Right renal pelvis (tissue), 4 donors: ENCODE results near the gene AEBP1. TPM values are rescaled to one million over a fixed set of nuclear protein-coding genes. Genes with fewer than 3 reads are reported as not detected.
A peak's percentile ranks its signal among the peaks of the same experiment; 100 is the strongest.

Experiments used
- DNase-seq, 4 donors: peaks; one replicate each; pipeline ENCODE4 v3.0.0-alpha.2; 2013; ENCODE audit warnings: low read depth in 4 of 4, low spot score in 3 of 4, missing footprints in 1 of 4
- polyA plus RNA-seq, 4 donors: library from polyadenylated mRNA; unstranded; fragments of 120-200 nt; gene quantifications; one replicate each; pipeline ENCODE4 v1.2.1, GENCODE V29; 2013; ENCODE audit not compliant: insufficient read length in 4 of 4

Gene AEBP1
- polyA plus RNA-seq, 4 donors: 55.4 to 75.0 (median 67.7) TPM

DNA sequence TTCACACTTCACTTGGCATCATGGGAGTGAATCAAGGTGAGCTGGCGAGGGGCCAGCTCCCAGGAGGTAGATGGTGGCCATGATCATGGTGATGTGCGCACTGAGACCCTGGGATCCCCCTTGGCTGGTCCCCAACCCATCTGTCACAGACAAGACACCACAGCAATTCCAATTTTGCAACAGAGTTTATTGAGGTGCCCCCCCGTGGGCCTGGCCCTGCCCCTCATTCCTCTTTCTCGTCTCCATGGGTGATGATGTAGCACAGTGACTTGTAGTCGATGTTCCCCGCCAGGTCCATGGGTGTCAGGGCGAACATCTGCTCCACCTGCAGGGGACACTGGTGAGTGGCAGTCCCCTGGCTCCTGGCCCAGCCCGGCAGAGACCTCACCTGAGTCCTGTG is 34.6 kb downstream of the AEBP1 start:
- DNase-seq: no peak

DNA sequence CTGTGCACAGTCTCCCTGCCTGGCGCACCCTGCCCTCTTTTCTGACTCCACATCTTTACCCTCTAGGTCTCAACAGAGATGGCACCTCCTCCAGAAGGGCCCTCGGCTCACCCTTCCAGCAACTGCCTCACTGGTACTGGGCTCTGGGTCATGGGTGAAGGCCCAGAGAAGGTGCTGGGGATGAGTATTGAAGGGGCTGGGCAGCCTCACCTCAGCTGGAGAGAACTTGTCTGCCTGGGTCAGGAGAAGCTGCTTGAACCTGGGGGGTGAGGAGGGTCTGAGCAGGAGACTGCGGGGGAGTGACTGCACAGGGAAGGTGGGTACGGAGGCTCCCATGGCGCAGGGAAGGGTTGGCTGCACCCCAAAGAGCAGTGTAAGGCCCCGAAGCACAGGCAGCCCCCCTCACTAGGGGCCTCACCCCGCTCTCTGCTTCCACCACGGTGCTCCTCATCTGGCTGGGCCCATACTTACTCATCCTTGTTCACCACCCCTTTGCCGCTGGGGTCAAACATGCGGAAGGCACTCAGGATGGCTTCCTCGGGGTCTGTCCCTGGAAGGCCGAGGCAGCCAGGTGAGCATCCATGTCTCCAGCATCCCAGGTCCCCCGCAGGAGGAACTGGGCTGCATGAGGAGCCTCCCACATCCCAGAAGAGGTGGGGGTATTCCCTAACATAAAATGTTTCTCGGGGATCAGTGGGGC is 35.3 kb downstream of the AEBP1 start:
- no peak for DNase-seq

DNA sequence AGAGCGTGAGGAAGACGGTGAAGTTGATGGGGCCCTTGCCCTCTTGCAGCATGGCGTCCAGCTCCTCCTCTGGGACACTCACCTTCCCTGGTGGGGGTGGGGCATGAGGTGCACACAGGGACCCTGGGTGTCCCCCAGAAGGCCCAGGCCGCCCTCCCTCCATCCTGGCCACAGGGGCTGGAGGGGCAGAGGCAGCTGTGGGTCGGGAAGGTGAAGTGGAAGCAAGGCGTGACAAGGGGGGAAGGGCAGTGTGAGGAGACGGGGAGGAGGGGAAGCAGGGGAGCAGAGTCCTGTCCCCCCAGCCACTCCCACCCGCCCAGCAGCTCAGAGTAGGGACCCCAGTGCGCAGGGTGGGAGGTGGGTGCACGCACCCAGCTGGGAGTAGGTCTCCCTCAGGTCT is 36.2 kb downstream of the AEBP1 start:
- no peak for DNase-seq

DNA sequence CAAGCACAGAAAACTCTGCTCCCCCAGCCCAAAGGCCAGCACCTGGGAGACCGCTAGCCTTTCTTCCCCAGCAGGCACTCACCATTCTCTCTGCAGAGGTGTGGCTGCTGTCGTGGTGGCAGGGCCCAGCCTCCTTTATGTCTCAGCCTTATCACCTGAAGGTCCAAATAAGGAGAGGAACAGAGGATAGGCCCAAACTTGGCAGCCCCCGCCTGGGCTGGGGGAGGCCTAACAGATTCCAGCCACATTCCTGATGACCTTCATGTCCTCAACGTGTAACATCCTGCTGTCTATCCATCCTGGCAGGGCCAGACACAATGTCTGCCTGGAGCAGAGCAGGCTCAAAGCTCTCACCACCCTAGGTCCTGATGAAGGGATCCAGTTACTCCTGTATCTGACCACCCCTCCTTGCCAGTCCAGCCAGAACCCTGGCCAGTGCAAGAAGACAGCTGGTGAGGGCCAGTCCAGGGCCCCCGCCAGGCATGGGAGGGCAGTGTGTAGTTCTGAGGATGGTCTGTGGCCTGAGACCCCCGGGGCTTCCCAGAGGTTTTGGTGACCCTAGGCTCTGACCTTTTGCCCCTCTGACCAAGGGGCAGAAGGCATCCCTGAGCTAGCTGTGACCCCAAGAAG is 37.2 kb downstream of the AEBP1 start, which contains the start of gene MYL7:
MYL7 (minus strand) TSS at position 112 of the 630 bp plus-strand sequence; CDS start at position 85, 27 bp downstream.
- DNase-seq: no peak

DNA sequence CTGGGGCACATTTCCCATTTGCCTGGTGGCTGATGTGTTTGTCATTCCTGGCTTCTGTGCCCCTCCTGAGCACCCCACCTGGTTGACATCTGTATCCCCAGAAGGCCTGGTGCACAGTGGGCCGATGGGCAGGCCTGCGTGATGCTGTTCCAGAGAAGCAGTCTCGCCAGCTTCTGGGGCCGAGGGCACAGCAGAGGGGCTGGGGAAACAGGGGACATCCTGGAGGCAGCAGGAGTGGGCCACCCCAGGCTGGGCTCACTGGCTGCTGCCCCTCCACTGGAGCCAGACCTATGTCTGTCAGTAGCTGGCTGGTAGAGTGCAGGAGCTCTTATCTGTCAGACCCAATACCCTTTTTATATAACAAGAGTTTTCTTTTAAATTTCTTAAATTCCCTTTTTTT is 37.9 kb downstream of the AEBP1 start:
- DNase-seq: no peak

DNA sequence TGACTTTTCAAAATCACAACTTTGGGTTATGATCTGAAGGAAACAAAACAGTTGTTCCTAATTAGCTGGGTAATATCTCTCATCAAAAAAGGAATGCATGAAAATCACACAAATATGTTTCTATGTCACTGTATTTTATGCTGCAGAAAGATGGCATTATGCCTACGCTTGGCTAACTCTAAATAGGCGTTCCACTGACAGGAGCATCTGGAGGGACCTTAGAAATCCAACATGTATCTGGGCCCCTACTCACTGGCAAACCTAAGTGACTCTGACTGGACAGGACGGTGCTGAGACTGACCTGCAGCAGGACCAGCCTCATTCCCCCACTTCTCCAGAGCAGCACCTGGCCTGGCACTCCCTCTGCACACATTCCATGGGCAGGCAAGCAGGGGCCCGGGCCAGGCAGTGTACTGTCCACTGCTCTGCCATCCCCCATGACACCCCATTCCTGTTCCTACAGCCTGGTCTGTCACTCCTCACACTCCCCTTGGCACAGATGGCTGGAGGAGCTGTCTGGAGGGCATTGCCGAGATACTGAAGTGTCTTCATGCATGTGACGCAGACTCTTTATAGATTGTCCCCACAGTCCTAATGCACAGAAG is 39.6 kb downstream of the AEBP1 start:
- DNase-seq: no peak

DNA sequence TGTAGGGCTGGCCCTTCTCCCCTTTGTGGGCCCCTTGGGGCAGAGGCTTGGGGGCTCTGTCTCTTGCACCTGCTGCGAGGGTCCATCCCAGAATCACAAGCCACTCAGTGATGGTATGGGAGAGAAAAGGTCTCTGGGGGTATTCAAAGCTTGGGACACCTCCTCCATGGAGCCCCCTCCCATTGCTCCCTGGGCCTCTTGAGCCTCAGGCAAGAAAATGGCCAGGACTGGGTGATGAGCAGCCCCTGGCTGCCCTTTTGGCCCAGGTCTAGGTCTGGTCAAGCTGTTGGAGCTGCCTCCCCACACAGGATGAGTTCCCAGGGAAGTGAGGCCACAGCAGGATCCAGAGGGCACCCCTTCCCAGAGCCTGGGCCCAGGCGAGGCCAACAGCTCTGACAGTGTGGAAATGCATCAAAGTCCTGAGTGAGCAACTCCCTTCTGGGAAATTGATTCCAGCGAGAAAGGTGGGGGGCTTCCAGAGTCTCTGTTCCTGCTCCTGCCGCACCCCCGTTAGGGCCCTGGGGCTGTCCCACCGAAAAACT is 40.4 kb downstream of the AEBP1 start:
- no peak for DNase-seq

DNA sequence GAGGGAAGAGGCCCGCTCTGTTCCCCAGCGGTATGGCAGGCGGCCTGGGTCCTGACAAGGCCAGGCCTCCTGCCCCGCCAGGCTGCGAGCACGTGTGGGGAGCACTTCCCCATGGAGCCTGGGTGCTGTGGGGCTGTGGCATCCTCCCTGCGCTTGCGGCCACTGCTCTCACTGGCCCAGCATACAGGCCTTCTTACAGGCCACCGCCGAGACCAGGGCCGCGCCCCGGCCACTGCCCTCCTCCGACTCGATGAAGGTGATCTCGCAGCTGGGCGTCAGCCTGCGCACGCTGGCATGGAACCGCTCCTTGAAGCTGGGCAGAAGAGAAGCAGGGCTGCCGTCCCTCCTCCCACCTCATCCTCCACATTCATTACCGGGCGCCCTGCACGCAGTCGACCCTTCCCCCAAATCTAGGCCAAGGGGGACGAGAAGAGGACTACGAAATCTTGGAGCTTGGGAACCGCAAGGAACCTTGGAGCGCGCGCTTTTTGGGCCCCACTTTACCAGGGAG is 40.9 kb downstream of the AEBP1 start:
- DNase-seq: no peak

DNA sequence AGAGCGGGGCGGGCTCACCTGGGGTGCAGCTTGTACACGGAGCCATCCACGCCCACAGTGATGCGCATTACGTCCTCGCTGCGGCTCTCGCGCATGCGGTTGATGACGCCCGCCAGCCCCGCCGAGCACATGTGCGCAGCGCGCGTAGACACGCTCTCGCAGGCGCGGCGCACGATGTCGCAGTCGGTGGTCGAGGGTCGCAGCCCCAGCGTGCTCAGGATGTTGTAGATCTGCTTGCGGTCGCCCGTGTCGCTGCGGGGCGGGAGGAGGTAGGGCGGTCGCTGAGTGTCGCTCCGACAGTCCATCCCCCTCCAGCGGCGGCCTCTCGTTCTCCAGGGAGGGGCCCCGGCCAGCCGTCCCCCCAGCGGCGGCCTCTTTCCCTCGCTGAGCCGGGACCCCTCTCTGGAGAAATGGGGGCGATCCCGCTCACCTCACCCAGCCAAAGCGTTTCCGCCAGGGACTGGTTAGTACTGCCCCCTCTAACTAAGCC is 41.4 kb downstream of the AEBP1 start:
- no peak for DNase-seq

DNA sequence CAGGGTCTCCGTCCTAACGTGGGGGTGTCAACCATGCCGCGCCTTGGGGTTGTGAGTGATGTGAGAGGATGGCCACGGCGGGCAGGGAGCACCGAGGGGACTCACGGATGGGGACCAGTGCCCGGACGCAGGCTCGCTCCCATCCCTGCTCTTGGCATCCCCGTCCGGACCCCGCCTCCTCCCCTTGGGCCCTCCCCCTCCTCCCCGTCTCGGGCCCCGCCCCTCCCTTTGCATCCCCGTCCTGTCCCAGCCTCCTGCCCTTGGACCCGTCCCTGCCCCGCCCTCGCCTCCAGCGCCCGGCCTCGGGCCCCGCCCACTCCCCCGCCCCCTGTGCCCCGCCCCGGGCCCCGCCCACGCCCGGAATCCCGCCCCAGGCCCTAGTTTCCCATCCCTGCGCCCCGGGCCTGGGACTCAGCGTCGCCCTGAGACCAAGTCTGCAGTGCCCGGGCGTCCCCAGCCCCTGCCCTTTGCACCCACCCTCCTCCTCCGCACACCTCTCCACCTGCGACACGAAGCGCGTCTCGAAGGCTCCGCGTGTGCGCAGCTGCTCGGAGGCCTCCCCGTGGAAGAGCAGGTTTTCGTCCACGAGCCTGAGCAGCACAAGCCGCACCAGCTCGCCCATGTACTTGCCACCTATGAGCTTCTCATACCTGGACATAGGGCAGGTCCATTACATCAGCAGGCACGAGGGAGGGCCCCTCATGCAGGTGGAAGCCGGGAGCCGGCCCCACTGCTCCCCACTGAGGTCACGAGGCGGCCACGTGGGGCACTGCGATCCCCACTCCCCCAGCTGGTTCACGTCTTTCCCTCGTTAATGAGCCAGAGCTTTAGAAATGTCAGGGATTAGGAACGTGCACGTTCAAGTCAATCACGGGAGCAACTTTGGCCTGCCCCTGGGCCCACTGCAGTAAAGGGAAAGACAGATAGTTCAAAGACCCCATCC is 42.1 kb downstream of the AEBP1 start:
- peak in 1 of 4 donors; percentile 55 for DNase-seq

DNA sequence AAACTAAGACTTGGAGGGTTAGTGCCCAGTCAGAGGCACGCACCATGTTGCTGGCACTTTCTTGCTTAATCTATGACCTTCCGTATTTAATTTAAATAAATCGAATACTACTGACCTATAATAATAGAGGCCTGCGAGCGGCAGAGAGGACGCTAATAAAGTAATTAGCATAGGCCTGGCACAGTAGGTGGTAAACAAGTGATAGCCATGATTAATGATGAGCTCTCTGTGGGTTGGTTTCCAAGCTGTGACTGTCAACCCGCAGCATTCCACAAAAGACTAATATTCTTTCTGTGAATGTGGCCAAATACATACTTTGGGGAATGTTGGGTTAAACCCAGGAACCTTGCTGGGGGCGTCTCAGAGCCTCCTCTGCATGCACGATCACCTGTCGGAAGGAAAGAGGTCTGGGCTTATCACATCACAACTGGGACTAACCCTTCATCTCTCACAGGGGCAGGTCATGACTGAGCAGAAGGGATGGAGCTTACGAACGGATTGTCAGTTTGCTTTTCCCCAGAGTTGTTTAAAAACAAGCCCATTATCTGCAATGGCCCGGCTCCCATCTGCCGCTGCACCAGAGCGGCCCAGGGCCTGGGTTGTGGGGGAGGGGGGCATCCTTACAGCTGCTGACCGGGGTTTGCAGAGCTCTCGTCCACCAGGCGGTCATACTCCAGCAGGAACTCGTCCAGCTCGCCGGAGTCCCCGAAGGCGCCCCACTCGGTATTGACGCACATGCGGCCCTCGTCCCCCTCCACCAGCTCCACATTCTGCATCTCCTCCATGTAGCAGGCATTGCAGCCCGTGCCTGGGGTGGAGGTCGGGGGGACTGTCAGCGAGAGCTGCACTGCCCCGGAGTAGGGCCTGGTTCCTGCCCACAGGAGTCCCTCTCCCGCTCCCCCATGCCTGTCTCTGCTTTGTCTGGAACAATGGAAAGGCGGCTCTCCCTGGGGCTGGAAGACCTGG is 43.2 kb downstream of the AEBP1 start:
- peak in 1 of 4 donors; percentile 56 for DNase-seq

DNA sequence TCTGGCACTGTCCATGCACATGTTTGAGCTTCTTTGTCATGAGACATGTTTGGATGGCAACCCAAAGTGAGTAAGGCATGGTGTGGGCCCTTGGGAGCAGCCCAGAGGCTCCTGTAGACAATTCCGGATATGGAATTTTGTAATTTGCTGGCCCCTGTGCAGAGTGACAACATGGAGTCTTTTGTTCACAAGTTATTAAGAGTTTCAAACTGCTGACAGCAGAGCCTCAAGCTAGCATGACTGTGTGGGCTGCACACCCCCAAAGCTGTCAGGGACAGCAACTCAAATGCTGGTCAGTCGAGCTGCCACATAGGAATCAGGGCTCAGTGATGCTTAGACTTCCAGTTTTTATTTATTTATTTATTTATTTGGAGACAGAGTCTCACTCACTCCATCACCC is 44.0 kb downstream of the AEBP1 start:
- DNase-seq: no peak

DNA sequence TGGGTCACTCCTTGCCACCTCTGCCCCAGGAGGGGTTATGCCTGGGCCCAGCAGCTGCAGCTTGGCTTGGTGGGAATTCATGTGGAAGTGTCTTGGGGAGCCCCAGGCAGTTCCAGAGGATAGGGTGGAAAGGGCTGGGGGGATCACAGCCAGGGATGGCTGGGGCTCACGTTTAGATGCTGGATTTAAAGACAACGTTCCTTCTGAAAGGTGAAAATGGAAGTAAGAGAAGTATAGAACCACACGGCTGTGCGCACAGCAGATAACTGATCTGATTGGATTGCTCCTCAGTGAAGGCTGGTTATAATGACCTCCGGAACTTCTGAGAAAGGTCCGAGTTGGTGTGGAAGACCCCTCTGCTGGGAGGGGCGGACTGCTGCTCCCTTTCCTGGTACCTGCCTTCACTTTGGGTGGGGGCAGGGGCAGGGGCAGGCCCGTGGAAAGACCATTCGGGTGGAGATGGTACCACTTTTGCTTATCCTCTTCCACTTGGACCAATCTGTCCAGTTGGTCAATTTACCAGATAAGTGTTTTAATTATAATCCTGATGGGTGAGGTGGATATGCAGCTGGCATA is 44.9 kb downstream of the AEBP1 start:
- DNase-seq: no peak

DNA sequence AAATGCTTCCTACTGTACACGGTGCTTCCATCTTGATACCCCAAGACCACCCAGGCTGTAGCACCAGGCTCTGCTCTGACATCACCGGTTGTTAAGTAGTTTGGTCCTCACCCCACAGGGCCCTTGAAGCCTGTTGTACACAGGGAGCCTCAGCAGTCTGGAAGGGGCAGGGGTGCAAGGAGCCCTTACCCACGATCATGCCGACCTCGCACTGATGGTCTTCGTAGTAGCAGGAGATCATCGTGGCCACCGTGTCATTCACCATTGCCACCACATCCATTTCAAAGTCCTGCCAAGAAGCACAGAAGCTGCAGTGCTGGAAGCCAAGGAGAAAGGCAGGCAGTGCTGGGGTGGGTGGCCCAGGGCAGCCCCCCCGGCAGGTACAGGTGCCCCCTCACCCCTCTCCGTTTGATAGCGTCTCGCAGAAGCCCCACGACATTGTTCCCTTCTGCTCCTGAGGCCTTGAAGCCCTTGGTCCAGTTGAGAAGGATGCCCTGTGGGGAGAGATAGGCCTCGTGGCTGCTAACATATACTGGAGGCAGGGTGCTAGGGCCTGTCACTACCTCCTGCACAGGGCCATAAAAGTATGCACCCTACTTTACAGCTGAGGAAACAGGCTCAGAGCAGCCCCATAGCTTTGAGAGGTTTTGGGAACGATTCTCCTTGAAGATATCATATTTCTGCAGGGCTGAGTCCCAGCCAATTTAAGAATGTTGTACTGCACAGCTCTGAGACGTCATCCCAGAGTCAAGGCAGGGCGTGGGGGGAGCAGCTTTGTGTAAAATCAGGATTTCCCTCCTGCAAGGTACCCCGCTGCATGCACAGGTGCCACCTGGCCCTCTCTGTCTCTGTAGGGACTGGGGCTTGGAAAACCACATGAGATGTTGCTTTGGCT is 45.7 kb downstream of the AEBP1 start:
- DNase-seq: no peak

DNA sequence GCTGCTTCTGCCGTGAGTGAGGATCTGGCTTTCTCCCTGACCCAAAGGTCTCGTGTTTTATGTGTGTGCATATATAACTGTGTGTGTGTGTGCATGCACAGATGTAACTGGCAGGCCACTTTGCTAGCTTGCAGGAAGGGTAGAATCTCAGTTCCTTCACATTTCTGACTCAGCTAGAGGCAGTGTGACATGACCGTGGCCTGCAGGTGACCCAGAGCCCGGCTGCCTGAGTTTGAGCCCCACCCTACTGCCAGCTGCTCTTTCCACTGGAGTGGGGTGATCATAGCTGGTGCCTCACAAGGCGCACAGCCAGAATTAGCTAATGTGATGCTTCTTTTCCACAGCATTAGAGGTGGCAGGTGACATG is 46.3 kb downstream of the AEBP1 start:
- no peak for DNase-seq

DNA sequence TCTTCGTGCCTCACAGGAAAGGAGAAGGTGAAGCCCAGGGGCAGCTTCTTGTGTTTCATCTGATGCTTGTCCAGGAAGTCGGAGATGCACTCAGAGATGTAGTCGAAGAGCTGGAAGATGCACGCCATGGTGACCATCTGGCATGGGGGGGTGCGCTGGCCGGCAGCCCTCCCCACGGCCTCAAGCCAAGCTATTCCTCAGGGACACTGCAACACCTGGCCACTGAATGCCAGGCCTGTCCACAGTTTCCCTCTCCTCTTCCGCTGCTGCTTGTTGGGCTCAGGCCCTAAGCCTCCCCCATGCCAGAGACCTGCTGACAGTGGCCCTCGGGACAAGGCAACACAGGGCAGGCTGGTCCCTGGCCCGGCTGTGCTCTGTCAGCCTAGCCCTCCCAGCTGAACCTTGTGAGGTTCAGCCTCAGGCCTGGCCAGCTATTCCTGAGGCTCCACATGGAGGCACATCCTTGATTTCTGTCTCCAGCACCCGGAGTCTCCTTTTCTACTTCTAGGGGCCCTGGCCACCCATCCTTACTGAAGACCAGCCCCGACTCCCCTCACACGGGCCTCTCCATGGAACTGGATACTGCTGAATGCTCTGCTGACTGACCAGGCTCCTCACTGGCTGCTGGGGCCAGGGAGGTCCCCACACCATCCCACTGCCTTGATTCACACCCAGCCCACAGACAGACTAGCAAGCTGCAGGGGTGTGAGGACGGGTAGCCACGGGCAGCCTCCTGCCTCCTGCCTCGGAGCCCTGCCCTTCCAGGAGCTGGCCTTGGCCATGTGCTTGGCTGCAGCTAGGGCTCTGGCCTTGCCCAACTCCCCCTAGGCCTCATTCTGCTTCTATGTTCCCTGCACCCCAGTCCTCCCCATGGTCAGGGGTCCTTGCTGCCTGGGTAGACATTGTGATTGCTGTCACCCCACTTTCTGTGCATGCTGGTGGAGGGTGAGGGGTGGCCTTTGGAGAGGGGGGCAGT is 47.1 kb downstream of the AEBP1 start:
- DNase-seq: no peak

DNA sequence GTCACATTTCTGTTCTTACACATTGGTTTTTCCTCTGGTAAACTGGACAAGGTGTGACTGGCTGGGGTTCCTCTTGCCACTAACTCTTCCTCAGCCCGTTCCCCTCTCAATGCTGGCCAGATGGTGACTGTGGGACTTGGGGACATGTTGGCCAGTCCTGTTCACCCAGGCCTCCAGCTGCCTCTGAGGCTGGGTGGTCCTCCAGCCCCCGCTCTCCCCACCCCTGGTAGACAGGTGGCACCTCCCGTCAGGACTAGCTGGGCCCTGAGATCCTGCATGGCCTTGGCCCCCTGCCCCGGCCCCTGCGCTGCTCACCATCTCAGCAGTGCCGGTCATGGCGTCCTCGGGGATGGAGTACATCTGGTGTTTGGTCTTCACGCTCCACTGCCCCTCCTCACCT is 47.8 kb downstream of the AEBP1 start:
- DNase-seq: no peak
